ENCODE data around the gene PCNX2. TPM values are rescaled to one million over a fixed set of nuclear protein-coding genes. Genes with fewer than 3 reads are reported as not detected.

The PCNX2 gene
- total and polyA plus RNA-seq, 2 of the 8 experiments (the other 6 are each of a cell fraction or from before 2014, with no cell fraction given): 46.1 to 57.6 TPM

GRCh38 chr1:232938926-232939325 lies 356.6 kb downstream of the PCNX2 start (continued):
- TF ChIP-seq RXRA (IDR thresholded peaks at IDR 0.05; ENCODE audit: insufficient read depth, low read depth, low read length) (no peak), EZH2 (IDR thresholded peaks at IDR 0.05; ENCODE audit: low read depth, low read length, severe bottlenecking) (no peak), RFX5 (IDR thresholded peaks at IDR 0.05; ENCODE audit: borderline replicate concordance, low read depth, low read length) (no peak)
